Left cardiac atrium (tissue), 4 donors: ENCODE data around the gene ABCG1. TPM values are rescaled to one million over a fixed set of nuclear protein-coding genes. Genes with fewer than 3 reads are reported as not detected.

Source experiments
- ATAC-seq, 2 donors: fragments of 200-7000 bp; cut with Tn5 transposase; one replicate each; pipeline ENCODE4 v1.9.1; 2020; ENCODE audit warnings: mild to moderate bottlenecking in 2 of 2, moderate library complexity in 2 of 2
- DNase-seq: peaks from one replicate; pipeline ENCODE4 v3.0.0-alpha.2; 2020
- intact Hi-C, 2 donors: fragments of 100-400 bp; cut with DNase I; formaldehyde crosslinking; loops; one replicate each; pipeline versions ENCODE4 v1.14.1 to v1.15.1; 2022 to 2023
- total RNA-seq, 2 donors: library from RNA; stranded (reverse); fragmentation: NEBNext Ultra II Directional; extraction: Animal tissue kit (Norgen Biotek cat#: 25700); gene quantifications; one replicate each; pipeline ENCODE4 v1.2.1, GENCODE V29; 2021
- donor health status: DM: no; HTN: yes; CAD: no.
- donor health status: DM: no; HTN: yes; CAD: no; lungs with severe emphysema.
- donor health status: DM: yes; HTN: yes; CAD: no.
- donor health status: Dilated cardiomyopathy.

Gene ABCG1
- total RNA-seq, 2 donors from 2014 or later, result 6.3 to 13.5 TPM

DNA sequence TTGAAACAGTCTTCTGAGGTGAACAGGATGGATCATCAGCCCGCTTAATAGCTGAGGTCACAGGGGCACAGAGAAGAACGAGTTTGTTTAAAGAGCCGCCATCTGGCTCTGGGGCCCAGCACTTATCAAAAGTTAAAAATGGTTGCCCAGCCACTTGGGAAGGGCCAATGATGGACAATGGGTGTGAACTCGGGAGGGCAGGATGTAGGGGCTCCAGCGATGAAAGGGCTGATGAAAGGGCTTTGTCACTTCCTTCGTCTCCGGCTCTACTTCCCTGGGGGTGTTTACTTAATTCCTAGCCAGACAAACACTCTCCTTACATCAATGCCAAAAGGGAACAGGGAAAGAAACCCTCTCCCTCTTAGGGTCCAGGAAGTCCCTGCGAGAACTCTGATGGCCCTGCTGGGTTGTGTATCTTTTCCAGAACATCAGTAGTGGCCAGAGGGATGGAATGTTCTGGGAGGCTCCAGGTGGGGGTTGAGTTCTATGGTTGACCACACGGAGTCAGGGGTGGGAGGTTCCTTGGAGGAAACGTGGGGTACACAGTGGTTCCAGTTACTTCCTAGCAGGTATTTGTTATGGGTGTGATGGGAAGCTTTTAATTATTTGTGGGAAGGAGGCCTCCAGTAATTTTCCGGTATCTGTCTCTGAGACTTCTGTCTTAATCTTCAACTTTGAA lies 9.0 kb upstream of the ABCG1 start:
- intact Hi-C loops, result no loop called here
- DNase-seq (no peak), ATAC-seq (no peak)

GRCh38 chr21:42212266-42212665 lies 6.7 kb upstream of the ABCG1 start:
- peak in 1 of 2 donors; percentile 47 for ATAC-seq
- DNase-seq, result no peak
- intact Hi-C loops, result no loop called here

DNA sequence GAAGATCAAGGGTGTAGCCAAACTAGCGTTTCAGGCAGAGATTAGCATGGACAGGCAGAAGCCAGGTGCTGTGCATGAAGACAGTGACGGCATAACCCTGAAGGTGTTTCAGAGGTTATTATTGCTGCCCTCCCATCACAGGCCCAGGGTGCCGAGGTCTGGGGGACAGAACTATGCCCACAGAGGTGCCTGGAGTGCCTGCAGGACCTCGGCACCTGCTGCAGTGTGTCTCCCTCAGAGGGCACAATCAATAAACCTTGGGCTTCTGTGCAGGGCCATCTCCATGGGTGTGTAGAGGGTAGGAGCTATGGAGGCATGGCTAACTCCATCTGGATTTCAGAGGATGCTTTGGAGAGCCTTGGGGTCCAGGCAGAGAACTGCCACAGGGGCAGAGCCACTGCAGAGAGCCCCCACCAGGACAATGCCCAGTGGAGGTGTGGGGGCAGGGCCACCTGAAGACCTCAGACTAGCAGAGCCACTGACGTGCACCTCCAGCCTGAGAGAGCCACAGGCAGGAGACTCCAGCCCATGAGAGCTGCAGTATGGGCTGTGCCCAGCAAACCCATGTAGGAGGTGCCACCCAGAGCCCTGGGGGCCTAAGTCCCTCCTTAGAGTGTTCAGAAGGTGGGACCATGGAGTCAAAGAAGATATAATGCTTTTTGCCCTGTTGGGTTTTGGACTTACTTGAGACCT lies 5.7 kb upstream of the ABCG1 start:
- DNase-seq, result no peak
- intact Hi-C loops, result no loop called here
- ATAC-seq, result no peak

DNA sequence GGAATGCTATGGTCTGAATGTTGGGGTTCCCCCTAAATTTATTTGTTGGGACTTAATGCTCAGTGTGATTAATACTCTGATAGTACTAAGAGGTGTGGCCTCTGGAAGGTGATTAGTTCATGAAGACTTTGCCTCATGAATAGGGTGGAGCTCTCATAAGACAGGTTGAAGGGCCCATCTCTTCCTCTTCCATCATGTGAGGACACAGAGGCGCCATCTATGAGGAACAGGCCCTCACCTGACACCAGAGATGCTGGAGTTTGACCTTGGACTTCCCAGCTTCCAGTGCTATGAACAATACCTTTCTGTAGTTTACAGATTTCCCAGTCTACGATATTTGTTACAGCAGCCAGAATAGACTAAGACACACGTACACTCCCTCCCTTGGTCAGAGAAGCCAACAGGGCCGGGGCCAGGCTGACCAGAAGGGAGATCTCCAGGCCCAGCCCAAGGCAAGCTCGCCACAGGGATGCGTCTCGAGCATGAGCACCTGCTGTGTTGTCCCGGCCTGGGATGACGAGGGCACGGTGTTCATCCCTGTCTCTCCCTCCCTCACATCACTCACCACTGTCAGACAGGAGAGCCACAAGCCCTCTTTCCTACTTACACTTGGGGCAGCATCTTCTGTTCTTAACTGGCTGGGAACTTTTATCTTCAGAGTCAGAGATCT lies 4.7 kb upstream of the ABCG1 start:
- no peak for DNase-seq
- intact Hi-C loops, result no loop called here
- no peak for ATAC-seq

DNA sequence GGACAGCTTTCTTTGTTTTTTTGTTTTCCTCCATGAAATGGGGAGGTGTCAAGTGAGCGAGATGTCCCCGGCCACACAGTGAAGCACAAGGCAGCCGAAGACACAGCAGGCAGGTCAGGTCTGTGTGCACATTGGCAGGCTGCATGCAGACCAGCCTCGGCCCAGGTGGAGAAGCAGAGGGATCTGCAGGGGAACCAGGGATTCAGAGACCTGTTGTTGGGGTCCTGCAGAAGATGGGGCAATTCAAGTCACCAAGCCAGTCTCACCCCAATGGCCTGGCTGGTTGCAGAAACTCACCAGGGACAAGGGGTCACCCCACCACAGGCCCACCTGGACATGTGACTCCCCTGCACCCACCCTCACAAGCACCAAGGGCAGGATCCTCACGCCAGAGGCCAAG lies 4.0 kb upstream of the ABCG1 start:
- no peak for ATAC-seq
- intact Hi-C loops, result no loop called here
- no peak for DNase-seq

GRCh38 chr21:42215942-42216725 lies 2.8 kb upstream of the ABCG1 start:
- DNase-seq, result no peak
- no peak for ATAC-seq
- intact Hi-C loops, result no loop called here

- DNase-seq (no peak), ATAC-seq (no peak)
- intact Hi-C loops, result no loop called here
Measured at GRCh38 chr21:42216726-42217572, 2.0 kb upstream of the ABCG1 start.

- intact Hi-C loops, result no loop called here
- no peak for DNase-seq
- ATAC-seq, result peak; percentile 46 to 48
Measured at GRCh38 chr21:42219606-42220137, 732 bp downstream of the ABCG1 start.

- DNase-seq (peak; percentile 59), ATAC-seq (peak; percentile 74 to 78)
- intact Hi-C loops, result no loop called here
Measured at GRCh38 chr21:42220138-42220701, 1.3 kb downstream of the ABCG1 start.

DNA sequence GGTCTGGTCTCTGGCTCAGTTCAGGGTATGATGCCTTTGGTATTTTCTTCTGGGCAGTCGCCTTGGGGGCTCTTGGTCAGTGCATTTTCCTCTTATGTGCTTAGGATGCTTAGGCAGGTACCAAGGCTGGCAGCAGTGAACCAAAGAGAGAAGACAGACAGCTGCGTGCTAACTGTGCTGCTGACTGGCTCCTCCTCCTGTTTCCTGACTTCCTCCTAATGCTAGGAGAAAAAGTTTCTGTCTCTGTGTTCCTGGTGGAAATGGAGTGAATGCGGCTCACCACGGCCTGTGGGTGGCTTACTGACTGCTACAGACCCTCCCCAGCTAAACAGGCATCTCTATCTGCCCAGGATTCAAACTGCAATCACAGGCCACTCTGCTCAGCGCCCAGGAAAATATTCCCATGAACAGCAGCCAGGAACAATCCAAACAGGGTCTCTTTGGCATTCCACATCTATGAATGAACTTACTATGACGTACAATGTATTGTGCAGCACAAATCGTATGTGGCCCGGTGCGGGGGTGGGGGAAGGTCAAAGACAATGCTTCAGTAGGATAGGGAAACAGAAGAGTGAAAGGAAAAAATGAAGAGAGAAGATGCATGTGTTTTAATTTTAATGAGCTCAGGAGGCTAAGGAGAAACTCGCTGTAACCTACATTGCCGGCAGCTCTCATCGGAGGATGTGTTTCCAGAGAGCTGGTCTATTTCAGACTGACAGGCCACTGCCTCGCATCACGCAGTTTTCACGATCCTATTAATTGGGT lies 2.8 kb downstream of the ABCG1 start:
- intact Hi-C loops, result no loop called here
- no peak for ATAC-seq
- DNase-seq, result no peak

DNA sequence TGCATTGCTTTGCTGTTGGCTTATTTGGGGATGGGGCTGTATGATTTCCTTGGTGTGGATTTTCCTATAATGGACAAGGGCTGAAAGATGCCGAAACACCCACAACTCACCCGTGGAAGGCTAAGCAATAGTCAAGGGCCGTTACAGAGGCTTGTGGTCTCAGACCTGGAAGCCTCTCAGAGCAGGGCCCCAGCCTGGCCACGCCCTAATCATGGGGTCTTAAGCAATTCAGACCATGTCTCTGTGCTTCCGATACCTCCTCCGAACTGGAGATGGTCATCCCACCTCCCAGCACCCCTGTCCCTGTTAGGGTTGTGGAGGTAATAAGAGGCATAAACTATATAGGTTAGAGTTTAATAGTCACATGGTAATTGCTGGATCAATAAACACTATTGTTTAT lies 3.4 kb downstream of the ABCG1 start:
- intact Hi-C loops, result no loop called here
- no peak for ATAC-seq
- DNase-seq, result no peak

DNA sequence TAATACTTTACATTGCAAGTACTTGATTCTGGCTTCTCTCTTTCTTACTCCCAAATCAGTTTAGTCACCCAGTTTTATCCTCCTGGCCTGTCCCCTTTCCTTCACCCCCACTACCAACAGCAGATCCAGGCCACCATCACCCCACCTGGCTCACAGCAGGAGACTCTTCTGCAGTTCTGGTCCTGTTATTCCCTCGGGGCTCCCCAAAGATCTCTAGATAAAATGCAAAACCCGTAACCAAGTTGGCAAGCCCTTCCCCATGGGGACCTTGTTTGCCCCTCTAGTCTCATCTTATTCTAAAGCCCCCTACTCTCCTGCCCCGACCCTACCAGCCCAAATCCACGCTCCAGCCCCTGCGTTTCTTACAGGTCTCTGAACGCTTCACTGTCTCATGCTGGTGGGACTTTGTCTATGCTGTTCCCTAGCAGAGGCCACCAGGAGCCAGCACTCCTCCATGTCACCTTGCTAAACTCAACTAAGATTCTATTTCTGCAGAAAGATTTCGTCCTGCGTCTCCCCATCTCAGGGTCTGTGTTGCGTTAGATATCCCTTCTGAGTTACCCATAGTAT lies 4.0 kb downstream of the ABCG1 start:
- ATAC-seq, result no peak
- no peak for DNase-seq
- intact Hi-C loops, result no loop called here

- ATAC-seq (no peak), DNase-seq (no peak)
- intact Hi-C loops, result no loop called here
Measured at GRCh38 chr21:42223826-42224575, 5.1 kb downstream of the ABCG1 start.

GRCh38 chr21:42225042-42225441 lies 6.1 kb downstream of the ABCG1 start:
- DNase-seq, result no peak
- no peak for ATAC-seq
- intact Hi-C loops, result no loop called here

- DNase-seq (no peak), ATAC-seq (no peak)
- intact Hi-C loops, result no loop called here
Measured at GRCh38 chr21:42225571-42226155, 6.7 kb downstream of the ABCG1 start.

- ATAC-seq, result no peak
- DNase-seq, result no peak
- intact Hi-C loops, result no loop called here
Measured at GRCh38 chr21:42226626-42227025, 7.7 kb downstream of the ABCG1 start.
